ENCODE results near the gene MYO10. TPM values are rescaled to one million over a fixed set of nuclear protein-coding genes. Genes with fewer than 3 reads are reported as not detected.
"Not testable (repeated sequence)": the region's sequence is repeated elsewhere in the genome, so short reads cannot be mapped to it uniquely, and the experiment has no call there.

MYO10 gene
- polyA plus RNA-seq, 3 donors from 2014 or later: not detected

DNA sequence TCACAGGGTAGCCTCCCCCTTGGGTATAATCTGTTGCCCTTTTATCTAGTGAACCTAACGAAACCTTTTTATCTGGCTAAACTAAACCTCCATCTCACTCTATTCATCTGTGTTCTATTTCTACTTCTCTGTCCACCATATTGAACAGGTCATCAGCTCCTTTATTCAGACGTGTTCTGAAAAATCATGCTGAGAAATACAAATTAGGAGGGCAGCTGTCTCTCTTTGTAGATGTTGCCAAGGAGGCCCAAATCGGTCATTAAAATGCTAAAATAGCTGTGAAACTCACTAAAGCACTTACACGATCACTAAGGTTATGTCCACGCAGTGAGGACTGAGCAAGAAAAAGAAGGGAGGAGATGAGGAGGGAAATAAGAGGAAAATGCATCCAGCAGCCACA is 203.7 kb downstream of the MYO10 start:
- peaks cover 0 to 3% (median 3%) of the 10 kb centered on the region in 3 donors for H3K36me3 Mint-ChIP-seq
- H3K4me1 Mint-ChIP-seq: peaks cover 2 to 11% of the 10 kb centered on the region in 2 donors
- H3K27me3 Mint-ChIP-seq (ENCODE audit: low read depth in 3 of 3): peaks cover 0 to 3% (median 2%) of the 10 kb centered on the region in 3 donors
- no peak overlapping the region for H3K27ac Mint-ChIP-seq
- H3K4me3 Mint-ChIP-seq: no peak overlapping the region
- H3K9me3 Mint-ChIP-seq: peaks cover 0 to 9% (median 5%) of the 10 kb centered on the region in 6 donors
- no peak for DNase-seq

- Mint-ChIP-seq H3K27ac (no peak overlapping the region), H3K9me3 (peaks cover 0 to 9% (median 5%) of the 10 kb centered on the region in 6 donors), H3K4me3 (no peak overlapping the region), H3K4me1 (peaks cover 9 to 23% of the 10 kb centered on the region in 2 donors), H3K36me3 (peaks cover 0 to 3% (median 3%) of the 10 kb centered on the region in 3 donors), H3K27me3 (ENCODE audit: low read depth in 3 of 3) (peaks cover 0 to 3% (median 2%) of the 10 kb centered on the region in 3 donors)
- DNase-seq: no peak
Observed at GRCh38 chr5:16727755-16728325, 208.2 kb downstream of the MYO10 start.

GRCh38 chr5:16726538-16726946 is 209.5 kb downstream of the MYO10 start:
- peaks cover 9 to 23% of the 10 kb centered on the region in 2 donors for H3K4me1 Mint-ChIP-seq
- peak in 2 of 3 donors; percentile 12 to 17 for DNase-seq
- H3K36me3 Mint-ChIP-seq: peaks cover 0 to 3% (median 0%) of the 10 kb centered on the region in 3 donors
- H3K9me3 Mint-ChIP-seq: peaks cover 0 to 9% (median 4%) of the 10 kb centered on the region in 6 donors
- H3K4me3 Mint-ChIP-seq: no peak overlapping the region
- no peaks in the 10 kb centered on the region for H3K27me3 Mint-ChIP-seq (ENCODE audit: low read depth in 3 of 3)
- H3K27ac Mint-ChIP-seq: no peak overlapping the region

GRCh38 chr5:16725575-16725974 is 210.5 kb downstream of the MYO10 start:
- peaks cover 9 to 23% of the 10 kb centered on the region in 2 donors for H3K4me1 Mint-ChIP-seq
- H3K4me3 Mint-ChIP-seq: no peak overlapping the region
- peaks cover 0 to 1% (median 0%) of the 10 kb centered on the region in 3 donors for H3K36me3 Mint-ChIP-seq
- H3K27ac Mint-ChIP-seq: no peak overlapping the region
- H3K9me3 Mint-ChIP-seq: peaks cover 0 to 9% (median 3%) of the 10 kb centered on the region in 6 donors
- DNase-seq: no peak
- no peaks in the 10 kb centered on the region for H3K27me3 Mint-ChIP-seq (ENCODE audit: low read depth in 3 of 3)

DNA sequence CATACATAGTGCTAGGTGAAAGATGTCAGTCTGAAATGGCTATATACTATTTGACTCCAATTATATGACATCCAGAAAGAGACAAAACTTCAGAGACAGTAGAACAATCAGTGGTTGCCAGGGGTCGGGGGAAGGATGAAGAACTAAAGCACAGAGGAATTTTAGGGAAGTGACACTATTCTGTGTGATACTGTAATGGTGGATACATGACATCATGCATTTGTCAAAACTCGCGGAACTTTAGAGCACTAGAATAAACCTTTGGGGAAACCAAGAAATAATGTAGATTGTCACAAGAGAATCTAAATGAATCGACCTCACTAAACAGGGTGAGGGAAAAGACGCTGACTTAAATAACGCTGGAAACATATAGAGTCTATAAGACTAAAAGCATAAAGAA is 212.3 kb downstream of the MYO10 start:
- Mint-ChIP-seq H3K36me3 (no peaks in the 10 kb centered on the region), H3K9me3 (peaks cover 0 to 9% (median 2%) of the 10 kb centered on the region in 6 donors), H3K27me3 (ENCODE audit: low read depth in 3 of 3) (no peaks in the 10 kb centered on the region), H3K4me1 (peaks cover 9 to 23% of the 10 kb centered on the region in 2 donors), H3K27ac (no peak overlapping the region), H3K4me3 (no peak overlapping the region)
- no peak for DNase-seq

DNA sequence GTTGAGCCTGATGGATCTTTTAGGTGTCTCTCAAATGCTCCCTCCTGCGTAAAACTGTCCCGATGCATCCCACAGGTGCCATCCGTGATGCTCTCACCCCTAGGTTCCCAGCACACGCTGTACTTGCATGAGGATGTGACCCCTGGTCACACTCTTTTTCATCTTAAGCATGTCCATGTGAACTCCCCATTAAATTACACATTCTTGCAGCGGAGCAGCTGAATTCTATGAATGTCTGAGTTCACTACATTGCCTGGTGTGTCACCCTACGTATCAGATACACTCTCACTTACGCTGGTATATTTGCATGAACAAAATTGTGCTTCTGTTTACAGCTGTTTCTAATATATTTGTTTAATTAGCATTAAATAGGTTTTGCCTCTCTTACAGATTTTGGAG is 214.0 kb downstream of the MYO10 start:
- no peak overlapping the region for H3K4me3 Mint-ChIP-seq
- H3K27me3 Mint-ChIP-seq (ENCODE audit: low read depth in 3 of 3): peaks cover 0 to 2% (median 0%) of the 10 kb centered on the region in 3 donors
- DNase-seq: no peak
- H3K9me3 Mint-ChIP-seq: peaks cover 0 to 14% (median 0%) of the 10 kb centered on the region in 6 donors
- H3K4me1 Mint-ChIP-seq: peaks cover 7 to 12% of the 10 kb centered on the region in 2 donors
- no peaks in the 10 kb centered on the region for H3K36me3 Mint-ChIP-seq
- H3K27ac Mint-ChIP-seq: no peak overlapping the region

GRCh38 chr5:16721151-16722096 is 214.7 kb downstream of the MYO10 start:
- DNase-seq: no peak
- Mint-ChIP-seq H3K4me1 (peaks cover 3 to 6% of the 10 kb centered on the region in 2 donors), H3K9me3 (peaks cover 0 to 14% (median 0%) of the 10 kb centered on the region in 6 donors), H3K27ac (no peak overlapping the region), H3K27me3 (ENCODE audit: low read depth in 3 of 3) (peaks cover 0 to 2% (median 0%) of the 10 kb centered on the region in 3 donors), H3K36me3 (no peaks in the 10 kb centered on the region), H3K4me3 (no peak overlapping the region)

- not testable (repeated sequence) for H3K4me1 Mint-ChIP-seq; H3K36me3 Mint-ChIP-seq; H3K9me3 Mint-ChIP-seq; H3K27ac Mint-ChIP-seq; H3K4me3 Mint-ChIP-seq; DNase-seq; H3K27me3 Mint-ChIP-seq (ENCODE audit: low read depth in 3 of 3)
Observed at GRCh38 chr5:16718036-16718435, 218.1 kb downstream of the MYO10 start.

GRCh38 chr5:16713386-16713928 is 222.6 kb downstream of the MYO10 start:
- no peak overlapping the region for H3K4me3 Mint-ChIP-seq
- no peaks in the 10 kb centered on the region for H3K36me3 Mint-ChIP-seq
- peaks cover 0 to 5% (median 1%) of the 10 kb centered on the region in 6 donors for H3K9me3 Mint-ChIP-seq
- H3K4me1 Mint-ChIP-seq: no peaks in the 10 kb centered on the region
- no peak overlapping the region for H3K27ac Mint-ChIP-seq
- peaks cover 2 to 6% (median 5%) of the 10 kb centered on the region in 3 donors for H3K27me3 Mint-ChIP-seq (ENCODE audit: low read depth in 3 of 3)
- no peak for DNase-seq

DNA sequence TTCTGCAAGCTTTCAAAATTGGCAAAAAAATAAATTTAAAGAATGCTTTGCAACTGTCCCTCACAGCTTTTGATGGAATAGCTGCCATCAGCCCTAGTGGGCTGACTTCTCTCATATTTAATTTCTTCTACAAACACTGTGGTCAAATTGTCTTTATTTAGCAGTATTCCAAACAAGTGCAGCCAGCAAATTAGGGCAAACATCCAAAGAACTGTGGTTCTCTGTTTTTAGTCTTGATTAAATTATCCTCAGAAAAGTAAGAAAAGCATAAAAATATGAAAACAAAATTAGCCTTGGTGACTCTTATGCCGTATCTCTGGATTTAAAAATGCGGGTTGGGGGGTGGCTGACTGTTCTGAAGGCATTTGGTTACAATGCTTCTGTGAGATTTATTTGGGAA is 223.5 kb downstream of the MYO10 start:
- Mint-ChIP-seq H3K4me1 (no peaks in the 10 kb centered on the region), H3K27ac (no peak overlapping the region), H3K27me3 (ENCODE audit: low read depth in 3 of 3) (peaks cover 2 to 6% (median 5%) of the 10 kb centered on the region in 3 donors), H3K9me3 (peaks cover 0 to 5% (median 1%) of the 10 kb centered on the region in 6 donors), H3K36me3 (no peaks in the 10 kb centered on the region), H3K4me3 (no peak overlapping the region)
- no peak for DNase-seq

GRCh38 chr5:16712178-16712577 is 223.9 kb downstream of the MYO10 start:
- Mint-ChIP-seq H3K27ac (no peak overlapping the region), H3K4me3 (no peak overlapping the region), H3K4me1 (no peaks in the 10 kb centered on the region), H3K36me3 (no peaks in the 10 kb centered on the region), H3K27me3 (ENCODE audit: low read depth in 3 of 3) (peaks cover 2 to 5% (median 4%) of the 10 kb centered on the region in 3 donors), H3K9me3 (peaks cover 0 to 2% (median under 1%) of the 10 kb centered on the region in 6 donors)
- DNase-seq: no peak

DNA sequence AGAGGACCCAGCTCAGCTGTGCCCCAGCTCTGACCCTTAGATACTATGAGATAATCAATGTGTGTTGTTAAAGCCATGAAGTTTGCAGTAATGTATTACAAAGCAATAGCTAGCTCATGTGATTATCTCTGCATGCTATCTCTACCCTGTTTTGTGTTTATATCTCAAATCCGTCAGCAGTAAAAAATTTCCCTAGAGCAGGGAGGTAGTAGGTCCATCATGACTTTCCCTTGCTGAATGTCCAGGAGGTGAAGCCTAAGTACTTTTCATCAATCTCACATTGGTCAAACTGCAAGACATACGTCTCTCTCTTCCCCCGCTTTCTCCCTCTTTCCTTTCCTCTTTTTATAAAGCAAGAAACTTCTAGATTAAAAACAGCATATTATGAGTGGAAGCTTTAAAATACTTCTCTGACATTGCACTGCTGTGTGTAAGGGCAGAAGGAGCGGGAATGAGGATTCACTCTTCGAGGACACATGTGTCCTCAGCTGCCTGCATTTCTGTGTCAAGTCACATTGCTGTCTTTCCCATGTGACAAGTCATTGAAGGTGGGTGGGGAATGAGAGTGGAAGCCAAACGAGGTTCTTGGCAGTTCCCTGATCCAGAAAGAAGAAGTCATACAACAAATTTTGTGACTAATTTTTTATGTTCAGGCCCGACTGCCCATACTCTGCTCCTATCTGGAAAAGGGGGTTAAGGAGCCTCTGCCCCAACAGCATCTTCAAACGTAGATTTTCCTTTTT is 226.2 kb downstream of the MYO10 start:
- no peaks in the 10 kb centered on the region for H3K36me3 Mint-ChIP-seq
- no peak overlapping the region for H3K27ac Mint-ChIP-seq
- peaks cover 4 to 5% (median 4%) of the 10 kb centered on the region in 3 donors for H3K27me3 Mint-ChIP-seq (ENCODE audit: low read depth in 3 of 3)

DNA sequence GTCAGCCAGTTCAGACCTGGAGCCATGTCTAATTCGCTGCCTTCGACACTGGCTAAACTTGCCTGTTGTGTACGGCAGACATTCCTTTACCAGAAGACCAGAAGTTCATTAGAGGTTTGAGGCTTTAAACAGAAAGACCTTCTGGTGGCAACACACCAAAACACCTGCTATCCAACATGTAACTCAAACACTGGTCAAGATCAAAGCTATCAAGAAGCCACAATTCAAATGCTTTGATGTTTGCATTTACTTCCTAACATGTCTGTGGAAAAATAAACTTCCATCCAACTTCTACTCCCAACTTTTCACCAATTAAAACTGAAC is 228.3 kb downstream of the MYO10 start:
- Mint-ChIP-seq H3K27ac (no peak overlapping the region), H3K4me3 (no peak overlapping the region), H3K9me3 (peaks cover 0 to 6% (median 0%) of the 10 kb centered on the region in 6 donors)

More for the DNA sequence above, 226.2 kb downstream of the MYO10 start:
- Mint-ChIP-seq H3K9me3 (peaks cover 0 to 2% (median 0%) of the 10 kb centered on the region in 6 donors), H3K4me1 (no peaks in the 10 kb centered on the region), H3K4me3 (no peak overlapping the region)
- DNase-seq: no peak

More for the DNA sequence above, 228.3 kb downstream of the MYO10 start:
- Mint-ChIP-seq H3K36me3 (no peaks in the 10 kb centered on the region), H3K4me1 (no peaks in the 10 kb centered on the region), H3K27me3 (ENCODE audit: low read depth in 3 of 3) (peaks cover 0 to 4% (median 1%) of the 10 kb centered on the region in 3 donors)
- DNase-seq: no peak
